GM12878 (cell line): ENCODE measurements around the gene SEMA4D. TPM values are rescaled to one million over a fixed set of nuclear protein-coding genes. Genes with fewer than 3 reads are reported as not detected.
A peak's percentile ranks its signal among the peaks of the same experiment; 100 is the strongest.

Source experiments
- ATAC-seq: fragments of 200-7000 bp; cut with Tn5 transposase; 3 replicates; pipeline ENCODE4 v1.9.1; 2020; ENCODE audit warnings: mild to moderate bottlenecking, moderate library complexity
- BruUV-seq: library from RNA; stranded (reverse); fragments of 400-500 nt; replicated peaks from 2 replicates; lab custom pipeline; 2021; lab: Mats Ljungman, UMichigan
- CTCF ChIA-PET: fragments of 300-600 bp; sonication (Branson Sonifier 250); formaldehyde crosslinking; extraction: SDS; loops from one replicate; lab custom pipeline; 2021; ENCODE audit warnings: inconsistent platforms; lab: Yijun Ruan, JAX
- POLR2A ChIA-PET: fragments of 350-600 bp; formaldehyde crosslinking; extraction: SDS; loops from one replicate; lab custom pipeline; 2021; ENCODE audit warnings: inconsistent platforms; lab: Charles Lee
- RAD21 ChIA-PET: fragments of 300-600 bp; sonication (Branson Sonifier 250); formaldehyde crosslinking; loops from one replicate; lab custom pipeline; 2023; ENCODE audit warnings: antibody characterized with exemption; ENCODE audit not compliant: unreplicated experiment; lab: Charles Lee
- SMC1A ChIA-PET: fragments of 300-600 bp; sonication (Branson Sonifier 250); formaldehyde crosslinking; loops from one replicate; lab custom pipeline; 2023; ENCODE audit not compliant: unreplicated experiment, uncharacterized antibody; lab: Charles Lee
- DNase-seq: peaks from one replicate; pipeline ENCODE4 v3.0.0-alpha.2; 2011; ENCODE audit warnings: low read depth, low spot score
- FAIRE-seq: peaks from 3 replicates; lab custom pipeline; 2011; peaks lifted over from hg19 to GRCh38; lab: Jason Lieb, UNC
- H2AFZ ChIP-seq: 2 replicates; pipeline ENCODE4 v1.6.0; 2011; ENCODE audit warnings: low read depth, low read length, control low read depth; ENCODE audit not compliant: control insufficient read depth
- H3K27ac ChIP-seq: 2 replicates; pipeline ENCODE4 v1.5.1; 2011; ENCODE audit warnings: control low read depth; ENCODE audit not compliant: control insufficient read depth, insufficient read depth
- H3K27me3 ChIP-seq, 2 experiments: replicated peaks in 1 of 2; 2 replicates each; pipeline versions ENCODE4 v1.6.0 to v1.6.1; 2011; ENCODE audit warnings: low read length in 1 of 2; ENCODE audit not compliant: control insufficient read depth in 2 of 2, insufficient read depth in 2 of 2
- H3K36me3 ChIP-seq, 2 experiments: 2 replicates each; pipeline ENCODE4 v1.5.1; 2011; ENCODE audit warnings: low read length in 1 of 2; ENCODE audit not compliant: control insufficient read depth in 2 of 2, insufficient read depth in 2 of 2
- H3K4me1 ChIP-seq: 2 replicates; pipeline ENCODE4 v1.6.1; 2011; ENCODE audit warnings: mild to moderate bottlenecking, low read length, moderate library complexity, mixed read lengths; ENCODE audit not compliant: control insufficient read depth, insufficient read depth
- H3K4me2 ChIP-seq: 2 replicates; pipeline ENCODE4 v1.6.0; 2011; ENCODE audit warnings: control low read depth; ENCODE audit not compliant: control insufficient read depth, insufficient read depth
- H3K4me3 ChIP-seq: fragments of 200-600 bp; sonication (generic); 2 replicates; pipeline ENCODE4 v1.5.1; 2016
- H3K79me2 ChIP-seq: 2 replicates; pipeline ENCODE4 v1.6.0; 2011; ENCODE audit warnings: low read length; ENCODE audit not compliant: control insufficient read depth, insufficient read depth
- H3K9ac ChIP-seq: 2 replicates; pipeline ENCODE4 v1.8.0; 2011; ENCODE audit warnings: low read length, control low read depth, mixed read lengths; ENCODE audit not compliant: control insufficient read depth, insufficient read depth
- H3K9me3 ChIP-seq: replicated peaks from 3 replicates; pipeline ENCODE4 v1.5.1; 2011; ENCODE audit warnings: mild to moderate bottlenecking, low read length; ENCODE audit not compliant: control insufficient read depth, insufficient read depth
- H4K20me1 ChIP-seq: 2 replicates; pipeline ENCODE4 v1.6.0; 2011; ENCODE audit not compliant: control insufficient read depth, insufficient read depth
- BMI1 ChIP-seq: fragments of 450-650 bp; IDR thresholded peaks from 2 replicates; pipeline ENCODE4 v1.6.1; 2016; ENCODE audit warnings: mild to moderate bottlenecking, moderate library complexity, borderline replicate concordance
- CREM ChIP-seq: IDR thresholded peaks from 2 replicates; pipeline ENCODE4 v1.6.1; 2014; ENCODE audit warnings: antibody characterized with exemption, low read depth
- EP300 ChIP-seq, 2 experiments: fragments of 150-350 bp in 1 of 2; IDR thresholded peaks; 2 replicates each; pipeline ENCODE4 v1.6.1; 2011 to 2012; ENCODE audit warnings: low read depth in 2 of 2, low read length in 2 of 2, borderline replicate concordance in 1 of 2, improper control_type of control experiment in 1 of 2, inconsistent platforms in 1 of 2; ENCODE audit not compliant: control insufficient read depth in 1 of 2
- HCFC1 ChIP-seq: fragments of 150-350 bp; IDR thresholded peaks from 2 replicates; pipeline ENCODE4 v1.6.1; 2014; ENCODE audit warnings: low read length
- MTA2 ChIP-seq: fragments of 450-650 bp; IDR thresholded peaks from 2 replicates; pipeline ENCODE4 v1.6.1; 2016; ENCODE audit warnings: low read depth, mild to moderate bottlenecking, moderate library complexity
- MXI1 ChIP-seq: fragments of 150-350 bp; IDR thresholded peaks from 2 replicates; pipeline ENCODE4 v1.6.1; 2011; ENCODE audit warnings: low read depth, mild to moderate bottlenecking, inconsistent platforms, low read length, improper control_type of control experiment
- MYC ChIP-seq: IDR thresholded peaks from 2 replicates; pipeline ENCODE4 v1.6.1; 2011; ENCODE audit warnings: mild to moderate bottlenecking, low read length, moderate library complexity, inconsistent platforms; ENCODE audit not compliant: insufficient read depth, insufficient replicate concordance, insufficient read length, severe bottlenecking
- NFYB ChIP-seq: IDR thresholded peaks from 2 replicates; pipeline ENCODE4 v1.6.1; 2011; ENCODE audit warnings: low read depth, mild to moderate bottlenecking, low read length, improper control_type of control experiment, moderate library complexity; ENCODE audit not compliant: insufficient read depth
- NRF1 ChIP-seq: conservative IDR thresholded peaks from 2 replicates; pipeline ENCODE4 v1.6.1; 2011; ENCODE audit warnings: mild to moderate bottlenecking, low read depth, low read length, improper control_type of control experiment
- RUNX3 ChIP-seq: IDR thresholded peaks from 2 replicates; pipeline ENCODE4 v1.6.1; 2012; ENCODE audit warnings: low read length, inconsistent platforms
- SMAD1 ChIP-seq: fragments of 450-650 bp; IDR thresholded peaks from 2 replicates; pipeline ENCODE4 v1.6.1; 2018; ENCODE audit warnings: mild to moderate bottlenecking, low read depth; ENCODE audit not compliant: partially characterized antibody
- SMAD5 ChIP-seq: IDR thresholded peaks from 2 replicates; pipeline ENCODE4 v1.6.1; 2016; ENCODE audit warnings: antibody characterized with exemption, low read depth
- SP1 ChIP-seq: IDR thresholded peaks from one replicate; pipeline ENCODE4 v1.6.1; 2011; ENCODE audit warnings: low read depth, low read length
- STAT1 ChIP-seq: fragments of 450-650 bp; conservative IDR thresholded peaks from 2 replicates; pipeline ENCODE4 v1.6.1; 2014; ENCODE audit warnings: antibody characterized with exemption, mild to moderate bottlenecking
- WGBS: methylation state at CpG from one replicate; pipeline ENCODE4 v1.1.6; 2016; ENCODE audit warnings: low lambda C conversion rate; ENCODE audit not compliant: insufficient replicate concordance, insufficient coverage; ENCODE audit errors: missing lambda C conversion rate; 5-methylcytosine and 5-hydroxymethylcytosine counted together
- in situ Hi-C: fragments of 300-500 bp; cut with MboI; formaldehyde crosslinking; loops from 9 replicates; pipeline ENCODE4 v1.14.3; 2018; ENCODE audit warnings: mixed read lengths
- intact Hi-C: fragments of 100-400 bp; cut with micrococcal nuclease; formaldehyde crosslinking; loops from one replicate; pipeline ENCODE4 v1.14.2; 2022; ENCODE audit not compliant: unreplicated experiment
- polyA plus RNA-seq, 11 experiments: library from polyadenylated mRNA; depleted of rRNA in 4 of 11; unstranded in 6 of 11; stranded (reverse) in 5 of 11; fragments of >200 nt; fragmentation: Nextera tagmentation in 4 of 11; fragmentation: Illumina TruSeq in 1 of 11; extraction: Ambion mirVana in 4 of 11; extraction: Trizol in 1 of 11; gene quantifications; 1 replicate in 1 of 11; 2 replicates in 10 of 11; pipeline versions ENCODE4 v1.2.1 to v1.2.3, GENCODE V29; 2011 to 2016; ENCODE audit warnings: inconsistent platforms in 2 of 11, missing spikeins in 2 of 11, low read depth in 1 of 11
- total RNA-seq, 4 experiments: library from RNA; depleted of rRNA in 3 of 4; stranded (reverse); fragments of >200 nt in 3 of 4; fragmentation: Illumina TruSeq in 1 of 4; extraction: Trizol in 1 of 4; gene quantifications; 2 replicates each; pipeline versions ENCODE4 v1.2.1 to v1.2.3, GENCODE V29; 2013 to 2021
- TF ChIP-seq, protein P1 (sequence below): fragments of 450-650 bp; formaldehyde crosslinking; IDR thresholded peaks from 2 replicates; pipeline ENCODE4 v1.5.0; 2022; ENCODE audit warnings: mild to moderate bottlenecking, missing genetic modification characterization
- TF ChIP-seq, protein P2 (sequence below): fragments of 450-650 bp; conservative IDR thresholded peaks from 2 replicates; pipeline ENCODE4 v1.6.1; 2017; ENCODE audit warnings: mild to moderate bottlenecking, moderate library complexity
- TF ChIP-seq, protein P3 (sequence below): fragments of 450-650 bp; IDR thresholded peaks from 2 replicates; pipeline ENCODE4 v1.6.1; 2014; ENCODE audit warnings: mild to moderate bottlenecking

Gene SEMA4D
- total and polyA plus RNA-seq, 10 of the 15 experiments (the other 5 are each of a cell fraction or from before 2014, with no cell fraction given) = 15.1 to 136 (median 39.6) TPM

DNA sequence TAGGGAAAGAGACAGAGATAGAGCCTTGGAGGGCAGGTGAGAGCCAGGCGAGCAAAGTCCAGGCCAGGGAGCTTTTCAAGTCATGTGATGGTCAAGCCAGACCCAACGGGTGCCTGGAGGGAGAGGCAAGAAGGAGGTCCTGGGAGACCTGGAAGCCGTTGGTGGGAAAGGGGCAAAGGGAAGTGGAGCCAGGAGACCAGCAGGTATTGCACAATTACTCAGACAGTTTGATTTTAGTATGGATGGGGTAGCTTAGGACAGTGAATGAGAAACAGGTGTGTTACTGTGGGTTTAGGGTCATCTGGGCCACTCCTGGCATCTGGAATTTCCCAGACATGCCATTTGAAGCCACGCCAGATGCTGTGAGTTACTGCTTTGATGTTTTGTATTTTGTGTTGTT is 174.5 kb downstream of the SEMA4D start:
- Histone ChIP-seq H3K27ac (no peak overlapping the region; the same call in 1 of the 2 replicates), H3K4me2 (0 out of 2 replicates have a peak overlapping the region, but pooled peaks have one; percentile 8), H3K4me3 (no peak overlapping the region; the same call in 1 of the 2 replicates), H3K9me3 (no peaks in the 10 kb centered on the region), H3K36me3 (peaks cover 0 to 13% of the 10 kb centered on the region in 2 experiments; a peak in 1 of 4 replicates), H3K79me2 (peaks cover 47% of the 10 kb centered on the region), H3K27me3 (no peaks in the 10 kb centered on the region), H4K20me1 (no peaks in the 10 kb centered on the region), H3K4me1 (no peaks in the 10 kb centered on the region), H2AFZ (no peak overlapping the region), H3K9ac (no peak overlapping the region)
- intact Hi-C loops (no loop called here), in situ Hi-C loops (loop anchor here (25.0 kb wide), 1 partner anchor 1761 kb away; no protein-coding TSS in a partner anchor)
- ATAC-seq (no peak), FAIRE-seq (no peak), DNase-seq (no peak)
- no TSS peak for BruUV-seq
- RAD21 ChIA-PET = interaction anchor here (1.2 to 3.1 kb wide), 2 partner anchors 17 to 225 kb away, joined by 4 to 12 read pairs; no protein-coding TSS in a partner anchor
- TF ChIP-seq, protein P1, sequence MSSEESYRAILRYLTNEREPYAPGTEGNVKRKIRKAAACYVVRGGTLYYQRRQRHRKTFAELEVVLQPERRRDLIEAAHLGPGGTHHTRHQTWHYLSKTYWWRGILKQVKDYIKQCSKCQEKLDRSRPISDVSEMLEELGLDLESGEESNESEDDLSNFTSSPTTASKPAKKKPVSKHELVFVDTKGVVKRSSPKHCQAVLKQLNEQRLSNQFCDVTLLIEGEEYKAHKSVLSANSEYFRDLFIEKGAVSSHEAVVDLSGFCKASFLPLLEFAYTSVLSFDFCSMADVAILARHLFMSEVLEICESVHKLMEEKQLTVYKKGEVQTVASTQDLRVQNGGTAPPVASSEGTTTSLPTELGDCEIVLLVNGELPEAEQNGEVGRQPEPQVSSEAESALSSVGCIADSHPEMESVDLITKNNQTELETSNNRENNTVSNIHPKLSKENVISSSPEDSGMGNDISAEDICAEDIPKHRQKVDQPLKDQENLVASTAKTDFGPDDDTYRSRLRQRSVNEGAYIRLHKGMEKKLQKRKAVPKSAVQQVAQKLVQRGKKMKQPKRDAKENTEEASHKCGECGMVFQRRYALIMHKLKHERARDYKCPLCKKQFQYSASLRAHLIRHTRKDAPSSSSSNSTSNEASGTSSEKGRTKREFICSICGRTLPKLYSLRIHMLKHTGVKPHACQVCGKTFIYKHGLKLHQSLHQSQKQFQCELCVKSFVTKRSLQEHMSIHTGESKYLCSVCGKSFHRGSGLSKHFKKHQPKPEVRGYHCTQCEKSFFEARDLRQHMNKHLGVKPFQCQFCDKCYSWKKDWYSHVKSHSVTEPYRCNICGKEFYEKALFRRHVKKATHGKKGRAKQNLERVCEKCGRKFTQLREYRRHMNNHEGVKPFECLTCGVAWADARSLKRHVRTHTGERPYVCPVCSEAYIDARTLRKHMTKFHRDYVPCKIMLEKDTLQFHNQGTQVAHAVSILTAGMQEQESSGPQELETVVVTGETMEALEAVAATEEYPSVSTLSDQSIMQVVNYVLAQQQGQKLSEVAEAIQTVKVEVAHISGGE = no peak
- TF ChIP-seq SMAD1 = no peak
- TF ChIP-seq BMI1 = no peak
- TF ChIP-seq EP300 (IDR thresholded peaks at IDR 0.05; ENCODE audit: borderline replicate concordance in 1 of 2, control insufficient read depth in 1 of 2, low read depth in 2 of 2, low read length in 2 of 2) = no peak
- TF ChIP-seq SMAD5 = no peak
- TF ChIP-seq, protein P2, sequence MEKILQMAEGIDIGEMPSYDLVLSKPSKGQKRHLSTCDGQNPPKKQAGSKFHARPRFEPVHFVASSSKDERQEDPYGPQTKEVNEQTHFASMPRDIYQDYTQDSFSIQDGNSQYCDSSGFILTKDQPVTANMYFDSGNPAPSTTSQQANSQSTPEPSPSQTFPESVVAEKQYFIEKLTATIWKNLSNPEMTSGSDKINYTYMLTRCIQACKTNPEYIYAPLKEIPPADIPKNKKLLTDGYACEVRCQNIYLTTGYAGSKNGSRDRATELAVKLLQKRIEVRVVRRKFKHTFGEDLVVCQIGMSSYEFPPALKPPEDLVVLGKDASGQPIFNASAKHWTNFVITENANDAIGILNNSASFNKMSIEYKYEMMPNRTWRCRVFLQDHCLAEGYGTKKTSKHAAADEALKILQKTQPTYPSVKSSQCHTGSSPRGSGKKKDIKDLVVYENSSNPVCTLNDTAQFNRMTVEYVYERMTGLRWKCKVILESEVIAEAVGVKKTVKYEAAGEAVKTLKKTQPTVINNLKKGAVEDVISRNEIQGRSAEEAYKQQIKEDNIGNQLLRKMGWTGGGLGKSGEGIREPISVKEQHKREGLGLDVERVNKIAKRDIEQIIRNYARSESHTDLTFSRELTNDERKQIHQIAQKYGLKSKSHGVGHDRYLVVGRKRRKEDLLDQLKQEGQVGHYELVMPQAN = no peak
- no peak for TF ChIP-seq MTA2
- TF ChIP-seq, protein P3, sequence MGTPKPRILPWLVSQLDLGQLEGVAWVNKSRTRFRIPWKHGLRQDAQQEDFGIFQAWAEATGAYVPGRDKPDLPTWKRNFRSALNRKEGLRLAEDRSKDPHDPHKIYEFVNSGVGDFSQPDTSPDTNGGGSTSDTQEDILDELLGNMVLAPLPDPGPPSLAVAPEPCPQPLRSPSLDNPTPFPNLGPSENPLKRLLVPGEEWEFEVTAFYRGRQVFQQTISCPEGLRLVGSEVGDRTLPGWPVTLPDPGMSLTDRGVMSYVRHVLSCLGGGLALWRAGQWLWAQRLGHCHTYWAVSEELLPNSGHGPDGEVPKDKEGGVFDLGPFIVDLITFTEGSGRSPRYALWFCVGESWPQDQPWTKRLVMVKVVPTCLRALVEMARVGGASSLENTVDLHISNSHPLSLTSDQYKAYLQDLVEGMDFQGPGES = no peak
- TF ChIP-seq STAT1 = no peak
- TF ChIP-seq HCFC1 = no peak
- TF ChIP-seq RUNX3 = no peak
- no peak for TF ChIP-seq MXI1
- no peak for TF ChIP-seq SP1
- no peak for TF ChIP-seq MYC
- no peak for TF ChIP-seq CREM
- no peak for TF ChIP-seq NRF1
- TF ChIP-seq NFYB = no peak
- SMC1A ChIA-PET = interaction anchor here (0.7 to 4.8 kb wide), 10 partner anchors 9 to 226 kb away, joined by 3 to 20 read pairs (median 4); no protein-coding TSS in a partner anchor
- CTCF ChIA-PET = interaction anchor here (1.2 to 2.5 kb wide), 4 partner anchors 10 to 226 kb away, joined by 3 to 11 read pairs (median 7); no protein-coding TSS in a partner anchor
- WGBS = 55% methylated on average over 4 of the region's 4 CpGs
- POLR2A ChIA-PET = interaction anchor here (0.7 to 1.7 kb wide), 3 partner anchors 9 to 225 kb away, joined by 3 to 5 read pairs (median 3); no protein-coding TSS in a partner anchor
